Heart left ventricle (tissue), 16 donors: ENCODE measurements around the gene PRM2. TPM values are rescaled to one million over a fixed set of nuclear protein-coding genes. Genes with fewer than 3 reads are reported as not detected.
"Not testable (repeated sequence)": the region's sequence is repeated elsewhere in the genome, so short reads cannot be mapped to it uniquely, and the experiment has no call there.

ENCODE experiments used
- ATAC-seq, 4 donors: fragments of 200-7000 bp; cut with Tn5 transposase; one replicate each; pipeline ENCODE4 v1.9.1; 2020 to 2022; ENCODE audit warnings: moderate library complexity in 4 of 4, mild to moderate bottlenecking in 3 of 4, moderate number of reproducible peaks in 1 of 4
- DNase-seq, 5 donors: peaks; one replicate each; pipeline ENCODE4 v3.0.0-alpha.2; 2020
- H3K27ac ChIP-seq, 12 donors: fragments of 200-600 bp; sonication (generic) in 4 of 12; one replicate each; pipeline versions ENCODE4 v1.5.0 to v1.8.0; 2016 to 2022; ENCODE audit warnings: mild to moderate bottlenecking in 2 of 12
- H3K27me3 ChIP-seq, 9 donors: fragments of 200-600 bp; sonication (generic) in 2 of 9; one replicate each; pipeline versions ENCODE4 v1.5.1 to v1.8.0; 2016 to 2022; ENCODE audit warnings: mild to moderate bottlenecking in 3 of 9
- H3K36me3 ChIP-seq, 9 donors: fragments of 200-600 bp; sonication (generic) in 2 of 9; one replicate each; pipeline versions ENCODE4 v1.5.0 to v1.8.0; 2018 to 2022; ENCODE audit warnings: mild to moderate bottlenecking in 2 of 9
- H3K4me1 ChIP-seq, 12 donors: fragments of 200-600 bp; sonication (generic) in 4 of 12; one replicate each; pipeline versions ENCODE4 v1.5.0 to v1.8.0; 2016 to 2022; ENCODE audit warnings: mild to moderate bottlenecking in 3 of 12
- H3K4me3 ChIP-seq, 12 donors: fragments of 200-600 bp; sonication (generic) in 4 of 12; one replicate each; pipeline versions ENCODE4 v1.5.0 to v1.8.0; 2017 to 2022; ENCODE audit warnings: mild to moderate bottlenecking in 9 of 12, moderate library complexity in 4 of 12
- H3K9me3 ChIP-seq, 12 donors: fragments of 200-600 bp; sonication (generic) in 4 of 12; one replicate each; pipeline versions ENCODE4 v1.5.0 to v1.8.0; 2016 to 2022; ENCODE audit warnings: mild to moderate bottlenecking in 1 of 12
- CTCF ChIP-seq, 12 donors: fragments of 200-600 bp; sonication (generic) in 4 of 12; IDR thresholded peaks; one replicate each; pipeline versions ENCODE4 v1.5.0 to v1.8.0; 2018 to 2022; ENCODE audit warnings: antibody characterized with exemption in 12 of 12, mild to moderate bottlenecking in 5 of 12
- POLR2A ChIP-seq, 2 donors: fragments of 450-650 bp; IDR thresholded peaks; one replicate each; pipeline ENCODE4 v1.6.1; 2017; ENCODE audit warnings: antibody characterized with exemption in 2 of 2, mild to moderate bottlenecking in 2 of 2, moderate library complexity in 2 of 2
- WGBS, 4 donors: extraction: QIAGEN DNeasy Blood & Tissue Kit in 2 of 4; methylation state at CpG; one replicate each; pipeline versions ENCODE4 v1.1.5 to v1.1.7; 2013 to 2018; 5-methylcytosine and 5-hydroxymethylcytosine counted together
- intact Hi-C, 10 donors: fragments of 100-400 bp; cut with DNase I; formaldehyde crosslinking; loops; one replicate each; pipeline versions ENCODE4 v1.11.1 to v1.14.2; 2022
- polyA plus RNA-seq, 2 donors: library from polyadenylated mRNA; stranded (reverse); fragments of 200-250 nt; gene quantifications; one replicate each; pipeline ENCODE4 v1.2.3, GENCODE V29; 2013
- total RNA-seq, 9 donors: library from RNA; depleted of rRNA in 2 of 9; stranded (reverse); fragments of >200 nt in 2 of 9; fragmentation: NEBNext Ultra II Directional in 3 of 9; extraction: Animal tissue kit (Norgen Biotek cat#: 25700) in 3 of 9; gene quantifications; one replicate each; pipeline versions ENCODE4 v1.1.0 to v1.2.4, GENCODE V29; 2016 to 2023
- donor health status: ischemic (EF 13 %, LVEDD 7.1; RV severe dilation, severe dysfunction).
- donor health status: healthy with polysubstance abuse.
- donor health status: DM: no; HTN: yes; CAD: no.
- donor health status: DM: no; HTN: no; CAD: no.
- donor health status: ischemic (EF 25% LVEDD 6.9; RV normal size, moderate dysfunction).
- donor health status: ischemic (EF 25% LVEDD 5.7; RV mildly dilated, moderate dysfunction).
- donor health status: healthy.
- donor health status: DM: yes; HTN: yes; CAD: no.
- donor health status: ischemic (EF 35%, LVEDD 5.7; RV mildly dilated, moderate dysfunction).
- donor health status: nonischemic (EF 11% LVEDD 7.7; RV severe dilation, severe dysfunction).
- donor health status: DM: yes; HTN: yes; CAD: no.
- donor health status: PGD.
- donor health status: ischemic (EF 29% LVEDD 5.4; RV normal size, mild dysfunction).
- donor health status: nonischemic (EF 23%, LVEDD 6.1; RV moderate dilation, normal function).

Gene PRM2
- total and polyA plus RNA-seq, 11 donors = not detected

GRCh38 chr16:11301645-11302501 lies 25.6 kb upstream of the PRM2 start:
- peaks cover 0 to 15% (median 10%) of the 10 kb centered on the region in 12 donors for H3K4me1 ChIP-seq
- no peaks in the 10 kb centered on the region for H3K36me3 ChIP-seq
- no peak for ATAC-seq
- no peak overlapping the region for H3K27ac ChIP-seq
- DNase-seq = peak in 1 of 5 donors; percentile 2
- H3K4me3 ChIP-seq = no peak overlapping the region
- H3K9me3 ChIP-seq = peaks cover 0 to 4% (median 0%) of the 10 kb centered on the region in 12 donors
- intact Hi-C loops = no loop called here
- TF ChIP-seq POLR2A (IDR thresholded peaks at IDR 0.05) = no peak
- no peak for TF ChIP-seq CTCF (IDR thresholded peaks at IDR 0.05)
- WGBS, 4 donors = 76 to 77% (median 77%) methylated on average over 4 of the region's 4 CpGs
- no peaks in the 10 kb centered on the region for H3K27me3 ChIP-seq

- intact Hi-C loops = no loop called here
- H3K27me3 ChIP-seq = no peaks in the 10 kb centered on the region
- H3K9me3 ChIP-seq = peaks cover 0 to 4% (median 0%) of the 10 kb centered on the region in 12 donors
- peaks cover 0 to 23% (median 13%) of the 10 kb centered on the region in 12 donors for H3K4me1 ChIP-seq
- 89 to 93% (median 91%) methylated on average over 7 of the region's 7 CpGs for WGBS, 4 donors
- ATAC-seq (no peak), DNase-seq (peak in 1 of 5 donors; percentile 23)
- no peak for TF ChIP-seq POLR2A (IDR thresholded peaks at IDR 0.05)
- H3K4me3 ChIP-seq = no peak overlapping the region
- H3K27ac ChIP-seq = no peak overlapping the region
- H3K36me3 ChIP-seq = no peaks in the 10 kb centered on the region
Observed at GRCh38 chr16:11300560-11300892, 24.2 kb upstream of the PRM2 start.

GRCh38 chr16:11299865-11300559 lies 23.7 kb upstream of the PRM2 start:
- peak in 1 of 5 donors; percentile 4 for DNase-seq
- Histone ChIP-seq H3K4me3 (no peak overlapping the region), H3K27me3 (no peaks in the 10 kb centered on the region), H3K27ac (no peak overlapping the region), H3K9me3 (peaks cover 0 to 4% (median 0%) of the 10 kb centered on the region in 12 donors), H3K4me1 (peaks cover 0 to 23% (median 13%) of the 10 kb centered on the region in 12 donors), H3K36me3 (no peaks in the 10 kb centered on the region)
- TF ChIP-seq CTCF (IDR thresholded peaks at IDR 0.05) (no peak), POLR2A (IDR thresholded peaks at IDR 0.05) (no peak)
- intact Hi-C loops = loop anchor here in 4 of 10 donors (5.0 to 10.0 kb wide), 4 partner anchors 38 to 57 kb away; partner anchors contain the start of gene SOCS1 (in 1 of the 4)
- whole genome bisulfite sequencing, 4 donors = 77 to 91% (median 88%) methylated on average over 6 of the region's 6 CpGs
- ATAC-seq = no peak

GRCh38 chr16:11298950-11299547 lies 22.8 kb upstream of the PRM2 start:
- not testable (repeated sequence) for H3K27ac ChIP-seq, H3K27me3 ChIP-seq, H3K9me3 ChIP-seq, ATAC-seq, H3K36me3 ChIP-seq, H3K4me3 ChIP-seq
- DNase-seq = peak in 1 of 5 donors; percentile 5
- intact Hi-C loops = loop anchor here in 4 of 10 donors (5.0 to 10.0 kb wide), 4 partner anchors 37 to 58 kb away; partner anchors contain the start of gene SOCS1 (in 1 of the 4)
- WGBS, 4 donors = 82 to 89% (median 87%) methylated on average over 13 of the region's 13 CpGs
- H3K4me1 ChIP-seq = peaks cover 0 to 23% (median 13%) of the 10 kb centered on the region in 12 donors
